ENCODE results near the gene TMEM63B. TPM values are rescaled to one million over a fixed set of nuclear protein-coding genes. Genes with fewer than 3 reads are reported as not detected.
A peak's percentile ranks its signal among the peaks of the same experiment; 100 is the strongest.

TMEM63B gene
- total and polyA plus RNA-seq, 9 of the 15 experiments (the other 6 are each of a cell fraction or from before 2014, with no cell fraction given), result 0.14 to 39.4 (median 14.4) TPM

DNA sequence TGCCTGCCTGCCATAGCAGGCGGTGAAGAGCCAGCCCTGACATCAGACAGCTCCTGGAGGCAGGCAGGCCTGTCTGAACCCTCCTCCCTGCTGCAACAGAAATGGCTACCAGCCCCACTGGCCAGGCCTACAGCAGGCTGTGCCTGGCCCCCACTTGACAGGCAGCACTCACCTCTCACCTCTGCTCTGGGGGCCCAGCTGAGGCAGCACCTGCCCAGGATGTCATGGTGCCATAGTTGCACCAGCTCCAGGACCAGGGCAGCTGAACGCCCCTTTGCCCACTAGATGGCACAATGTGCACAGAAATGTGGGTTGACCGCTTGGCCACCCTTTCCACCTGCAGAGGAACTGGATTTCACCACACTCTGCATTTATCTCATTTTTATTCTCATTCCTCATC, 30.7 kb upstream of the TMEM63B start (continued):
- TF ChIP-seq, protein P1, sequence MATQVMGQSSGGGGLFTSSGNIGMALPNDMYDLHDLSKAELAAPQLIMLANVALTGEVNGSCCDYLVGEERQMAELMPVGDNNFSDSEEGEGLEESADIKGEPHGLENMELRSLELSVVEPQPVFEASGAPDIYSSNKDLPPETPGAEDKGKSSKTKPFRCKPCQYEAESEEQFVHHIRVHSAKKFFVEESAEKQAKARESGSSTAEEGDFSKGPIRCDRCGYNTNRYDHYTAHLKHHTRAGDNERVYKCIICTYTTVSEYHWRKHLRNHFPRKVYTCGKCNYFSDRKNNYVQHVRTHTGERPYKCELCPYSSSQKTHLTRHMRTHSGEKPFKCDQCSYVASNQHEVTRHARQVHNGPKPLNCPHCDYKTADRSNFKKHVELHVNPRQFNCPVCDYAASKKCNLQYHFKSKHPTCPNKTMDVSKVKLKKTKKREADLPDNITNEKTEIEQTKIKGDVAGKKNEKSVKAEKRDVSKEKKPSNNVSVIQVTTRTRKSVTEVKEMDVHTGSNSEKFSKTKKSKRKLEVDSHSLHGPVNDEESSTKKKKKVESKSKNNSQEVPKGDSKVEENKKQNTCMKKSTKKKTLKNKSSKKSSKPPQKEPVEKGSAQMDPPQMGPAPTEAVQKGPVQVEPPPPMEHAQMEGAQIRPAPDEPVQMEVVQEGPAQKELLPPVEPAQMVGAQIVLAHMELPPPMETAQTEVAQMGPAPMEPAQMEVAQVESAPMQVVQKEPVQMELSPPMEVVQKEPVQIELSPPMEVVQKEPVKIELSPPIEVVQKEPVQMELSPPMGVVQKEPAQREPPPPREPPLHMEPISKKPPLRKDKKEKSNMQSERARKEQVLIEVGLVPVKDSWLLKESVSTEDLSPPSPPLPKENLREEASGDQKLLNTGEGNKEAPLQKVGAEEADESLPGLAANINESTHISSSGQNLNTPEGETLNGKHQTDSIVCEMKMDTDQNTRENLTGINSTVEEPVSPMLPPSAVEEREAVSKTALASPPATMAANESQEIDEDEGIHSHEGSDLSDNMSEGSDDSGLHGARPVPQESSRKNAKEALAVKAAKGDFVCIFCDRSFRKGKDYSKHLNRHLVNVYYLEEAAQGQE (IDR thresholded peaks at IDR 0.05; ENCODE audit: borderline replicate concordance), result peak; percentile 52; the same call in 1 of the 2 replicates
- TF ChIP-seq, protein P1 (CRISPR knock-in tag; IDR thresholded peaks at IDR 0.05; ENCODE audit: low read depth), result no peak
- TF ChIP-seq TEAD1 (CRISPR knock-in tag; IDR thresholded peaks at IDR 0.05), result no peak
- no peak for TF ChIP-seq CREB1 (IDR thresholded peaks at IDR 0.05)
- TF ChIP-seq CREB1 (CRISPR knock-in tag; IDR thresholded peaks at IDR 0.05), result no peak
- no peak for TF ChIP-seq GTF2A2 (tag; IDR thresholded peaks at IDR 0.05)
- TF ChIP-seq, protein P2, sequence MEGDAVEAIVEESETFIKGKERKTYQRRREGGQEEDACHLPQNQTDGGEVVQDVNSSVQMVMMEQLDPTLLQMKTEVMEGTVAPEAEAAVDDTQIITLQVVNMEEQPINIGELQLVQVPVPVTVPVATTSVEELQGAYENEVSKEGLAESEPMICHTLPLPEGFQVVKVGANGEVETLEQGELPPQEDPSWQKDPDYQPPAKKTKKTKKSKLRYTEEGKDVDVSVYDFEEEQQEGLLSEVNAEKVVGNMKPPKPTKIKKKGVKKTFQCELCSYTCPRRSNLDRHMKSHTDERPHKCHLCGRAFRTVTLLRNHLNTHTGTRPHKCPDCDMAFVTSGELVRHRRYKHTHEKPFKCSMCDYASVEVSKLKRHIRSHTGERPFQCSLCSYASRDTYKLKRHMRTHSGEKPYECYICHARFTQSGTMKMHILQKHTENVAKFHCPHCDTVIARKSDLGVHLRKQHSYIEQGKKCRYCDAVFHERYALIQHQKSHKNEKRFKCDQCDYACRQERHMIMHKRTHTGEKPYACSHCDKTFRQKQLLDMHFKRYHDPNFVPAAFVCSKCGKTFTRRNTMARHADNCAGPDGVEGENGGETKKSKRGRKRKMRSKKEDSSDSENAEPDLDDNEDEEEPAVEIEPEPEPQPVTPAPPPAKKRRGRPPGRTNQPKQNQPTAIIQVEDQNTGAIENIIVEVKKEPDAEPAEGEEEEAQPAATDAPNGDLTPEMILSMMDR (IDR thresholded peaks at IDR 0.05 in 2 of 3, conservative IDR thresholded peaks at IDR 0.05 in 1 of 3; ENCODE audit: insufficient read depth in 2 of 3, low read depth in 1 of 3, low read length in 3 of 3), result peak; percentile 81 to 82 (median 81)
- no peak for TF ChIP-seq ZNF184 (CRISPR knock-in tag; IDR thresholded peaks at IDR 0.05)
- TF ChIP-seq NFXL1 (CRISPR knock-in tag; IDR thresholded peaks at IDR 0.05), result no peak
- TF ChIP-seq RCOR1 (IDR thresholded peaks at IDR 0.05; ENCODE audit: borderline replicate concordance in 1 of 2, low read depth in 2 of 2, low read length in 2 of 2), result 0 out of 4 replicates have a peak, but pooled peaks of 1 of the 2 experiments have one; percentile 18
- TF ChIP-seq ETV6 (IDR thresholded peaks at IDR 0.05; ENCODE audit: borderline replicate concordance in 1 of 2, low read depth in 2 of 2, low read length in 1 of 2), result no peak
- TF ChIP-seq ETV6 (CRISPR knock-in tag; IDR thresholded peaks at IDR 0.05; ENCODE audit: borderline replicate concordance), result no peak
